Naive B cell (primary cell): ENCODE measurements around the gene POC1A. TPM values are rescaled to one million over a fixed set of nuclear protein-coding genes. Genes with fewer than 3 reads are reported as not detected.
A peak's percentile ranks its signal among the peaks of the same experiment; 100 is the strongest.

Experiments
- ATAC-seq, 2 donors: fragments of 150-1000 bp; cut with Tn5 transposase; 2 replicates each; pipeline ENCODE4 v1.10.0; 2021; ENCODE audit warnings: low read depth in 2 of 2, mild to moderate bottlenecking in 2 of 2, moderate library complexity in 2 of 2
- DNase-seq: peaks from one replicate; pipeline ENCODE4 v3.0.0; 2022
- H3K27ac Mint-ChIP-seq, 6 donors: one replicate each; pipeline ENCODE4 v1.8.0; 2020 to 2022; ENCODE audit warnings: mild to moderate bottlenecking in 6 of 6, mixed read lengths in 6 of 6, moderate library complexity in 5 of 6, inconsistent platforms in 2 of 6
- H3K27me3 Mint-ChIP-seq, 3 donors: one replicate each; pipeline ENCODE4 v1.8.0; 2021 to 2022; ENCODE audit warnings: mixed read lengths in 3 of 3, mild to moderate bottlenecking in 1 of 3
- H3K36me3 Mint-ChIP-seq, 2 donors: one replicate each; pipeline ENCODE4 v1.8.0; 2020 to 2022; ENCODE audit warnings: mixed read lengths in 2 of 2, inconsistent platforms in 1 of 2, mild to moderate bottlenecking in 1 of 2
- H3K4me1 Mint-ChIP-seq, 3 donors: one replicate each; pipeline ENCODE4 v1.8.0; 2020 to 2022; ENCODE audit warnings: mixed read lengths in 3 of 3, inconsistent platforms in 1 of 3, mild to moderate bottlenecking in 1 of 3, moderate library complexity in 1 of 3
- H3K4me3 Mint-ChIP-seq, 8 donors: one replicate each; pipeline ENCODE4 v1.8.0; 2020 to 2022; ENCODE audit warnings: mild to moderate bottlenecking in 8 of 8, mixed read lengths in 8 of 8, moderate library complexity in 8 of 8, inconsistent platforms in 2 of 8
- H3K9me3 Mint-ChIP-seq, 7 donors: one replicate each; pipeline ENCODE4 v1.8.0; 2020 to 2022; ENCODE audit warnings: mixed read lengths in 7 of 7, mild to moderate bottlenecking in 5 of 7, inconsistent platforms in 2 of 7, moderate library complexity in 1 of 7
- polyA plus RNA-seq, 6 donors: library from polyadenylated mRNA; unstranded; fragments of 300-500 nt; fragmentation: Illumina TruSeq; gene quantifications; one replicate each; pipeline ENCODE4 v1.2.3, GENCODE V29; 2021; ENCODE audit warnings: low read depth in 6 of 6

Gene POC1A
- polyA plus RNA-seq, 6 donors from 2014 or later, result 1.2 to 4.9 (median 1.6) TPM

- no peak overlapping the region for H3K4me3 Mint-ChIP-seq
- ATAC-seq (no peak), DNase-seq (no peak)
- H3K27ac Mint-ChIP-seq, result peak overlapping the region in 1 of 6 donors; percentile 10
- H3K9me3 Mint-ChIP-seq, result no peaks in the 10 kb centered on the region
- peaks cover 24 to 39% (median 34%) of the 10 kb centered on the region in 3 donors for H3K4me1 Mint-ChIP-seq
- no peaks in the 10 kb centered on the region for H3K27me3 Mint-ChIP-seq
- H3K36me3 Mint-ChIP-seq, result no peaks in the 10 kb centered on the region
Measured at GRCh38 chr3:52124766-52125165, 29.5 kb downstream of the POC1A start.

- Mint-ChIP-seq H3K27me3 (no peaks in the 10 kb centered on the region), H3K4me3 (no peak overlapping the region), H3K4me1 (peaks cover 24 to 39% (median 34%) of the 10 kb centered on the region in 3 donors), H3K36me3 (no peaks in the 10 kb centered on the region), H3K9me3 (no peaks in the 10 kb centered on the region), H3K27ac (peak overlapping the region in 2 of 6 donors; percentile 15 to 67)
- ATAC-seq, result no peak
- DNase-seq, result no peak
Measured at GRCh38 chr3:52124126-52124525, 30.1 kb downstream of the POC1A start.

DNA sequence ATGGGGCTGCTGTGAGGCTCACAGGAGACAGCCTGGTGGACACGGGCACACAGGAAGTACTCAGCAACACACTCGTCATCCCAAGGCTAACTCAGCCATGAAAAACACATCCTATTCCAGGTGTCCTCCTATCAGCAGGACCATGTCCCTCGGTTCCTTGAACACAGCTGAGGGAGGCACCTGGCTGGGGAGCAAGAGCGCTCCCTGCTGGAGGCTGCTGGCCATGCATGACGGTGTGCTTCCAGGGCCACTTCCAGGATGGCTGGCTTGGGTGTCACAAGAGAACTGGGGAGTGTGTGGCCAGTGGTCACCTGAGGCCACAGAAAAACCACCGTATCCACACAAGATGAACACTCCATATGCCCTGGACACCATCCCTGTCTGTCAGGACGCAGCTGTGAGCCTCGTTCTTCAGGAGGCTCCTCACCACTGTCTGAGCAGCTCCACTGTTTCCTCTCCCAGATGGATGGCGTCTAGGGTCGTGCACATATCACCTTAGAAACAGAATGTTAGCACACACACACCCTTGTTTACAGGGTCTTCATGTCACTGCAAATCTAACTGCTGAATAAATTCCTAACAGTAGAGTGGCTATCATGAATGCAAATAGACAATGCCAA lies 31.0 kb downstream of the POC1A start:
- H3K4me1 Mint-ChIP-seq, result peaks cover 24 to 39% (median 34%) of the 10 kb centered on the region in 3 donors
- peak; percentile 67 to 74 for ATAC-seq
- peak overlapping the region; percentile 80 to 94 (median 90) for H3K27ac Mint-ChIP-seq
- no peaks in the 10 kb centered on the region for H3K9me3 Mint-ChIP-seq
- peak overlapping the region in 5 of 8 donors; percentile 58 to 94 (median 68) for H3K4me3 Mint-ChIP-seq
- H3K27me3 Mint-ChIP-seq, result no peaks in the 10 kb centered on the region
- no peaks in the 10 kb centered on the region for H3K36me3 Mint-ChIP-seq
- DNase-seq, result peak; percentile 48

GRCh38 chr3:52122491-52122890 lies 31.7 kb downstream of the POC1A start:
- Mint-ChIP-seq H3K36me3 (no peaks in the 10 kb centered on the region), H3K4me3 (peak overlapping the region in 7 of 8 donors; percentile 30 to 94 (median 68)), H3K27me3 (no peaks in the 10 kb centered on the region), H3K27ac (peak overlapping the region; percentile 80 to 94 (median 90)), H3K9me3 (no peaks in the 10 kb centered on the region), H3K4me1 (peaks cover 24 to 39% (median 34%) of the 10 kb centered on the region in 3 donors)
- peak; percentile 22 to 32 for ATAC-seq
- no peak for DNase-seq

GRCh38 chr3:52121813-52122212 lies 32.4 kb downstream of the POC1A start:
- H3K36me3 Mint-ChIP-seq, result no peaks in the 10 kb centered on the region

DNA sequence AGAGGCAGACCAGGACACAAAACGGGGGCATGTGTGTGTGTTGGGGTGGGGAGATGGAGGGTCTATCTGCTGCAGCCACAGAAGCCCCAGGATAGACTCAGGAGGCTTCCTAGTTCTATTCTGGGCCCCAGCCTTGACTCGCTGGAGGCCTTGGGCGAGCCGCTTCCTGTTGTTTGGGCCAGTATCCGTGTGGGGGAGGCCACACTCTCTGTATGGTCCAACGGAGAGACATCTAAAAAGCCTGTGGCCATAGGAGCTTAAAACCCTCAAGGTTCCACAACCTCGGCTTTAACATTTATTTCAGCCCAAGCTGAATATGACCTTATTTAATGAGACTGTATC lies 32.8 kb downstream of the POC1A start:
- DNase-seq (no peak), ATAC-seq (peak; percentile 32 to 47)
- no peaks in the 10 kb centered on the region for H3K9me3 Mint-ChIP-seq
- H3K36me3 Mint-ChIP-seq, result no peaks in the 10 kb centered on the region
- H3K27ac Mint-ChIP-seq, result peak overlapping the region; percentile 80 to 95 (median 92)
- peak overlapping the region in 7 of 8 donors; percentile 65 to 94 (median 84) for H3K4me3 Mint-ChIP-seq
- peaks cover 24 to 39% (median 34%) of the 10 kb centered on the region in 3 donors for H3K4me1 Mint-ChIP-seq
- H3K27me3 Mint-ChIP-seq, result no peaks in the 10 kb centered on the region

More at GRCh38 chr3:52121813-52122212, 32.4 kb downstream of the POC1A start:
- Mint-ChIP-seq H3K4me3 (peak overlapping the region in 7 of 8 donors; percentile 30 to 94 (median 71)), H3K9me3 (no peaks in the 10 kb centered on the region), H3K27me3 (no peaks in the 10 kb centered on the region), H3K4me1 (peaks cover 24 to 39% (median 34%) of the 10 kb centered on the region in 3 donors), H3K27ac (peak overlapping the region; percentile 80 to 94 (median 90))
- ATAC-seq (peak; percentile 52 to 63), DNase-seq (peak; percentile 31)

DNA sequence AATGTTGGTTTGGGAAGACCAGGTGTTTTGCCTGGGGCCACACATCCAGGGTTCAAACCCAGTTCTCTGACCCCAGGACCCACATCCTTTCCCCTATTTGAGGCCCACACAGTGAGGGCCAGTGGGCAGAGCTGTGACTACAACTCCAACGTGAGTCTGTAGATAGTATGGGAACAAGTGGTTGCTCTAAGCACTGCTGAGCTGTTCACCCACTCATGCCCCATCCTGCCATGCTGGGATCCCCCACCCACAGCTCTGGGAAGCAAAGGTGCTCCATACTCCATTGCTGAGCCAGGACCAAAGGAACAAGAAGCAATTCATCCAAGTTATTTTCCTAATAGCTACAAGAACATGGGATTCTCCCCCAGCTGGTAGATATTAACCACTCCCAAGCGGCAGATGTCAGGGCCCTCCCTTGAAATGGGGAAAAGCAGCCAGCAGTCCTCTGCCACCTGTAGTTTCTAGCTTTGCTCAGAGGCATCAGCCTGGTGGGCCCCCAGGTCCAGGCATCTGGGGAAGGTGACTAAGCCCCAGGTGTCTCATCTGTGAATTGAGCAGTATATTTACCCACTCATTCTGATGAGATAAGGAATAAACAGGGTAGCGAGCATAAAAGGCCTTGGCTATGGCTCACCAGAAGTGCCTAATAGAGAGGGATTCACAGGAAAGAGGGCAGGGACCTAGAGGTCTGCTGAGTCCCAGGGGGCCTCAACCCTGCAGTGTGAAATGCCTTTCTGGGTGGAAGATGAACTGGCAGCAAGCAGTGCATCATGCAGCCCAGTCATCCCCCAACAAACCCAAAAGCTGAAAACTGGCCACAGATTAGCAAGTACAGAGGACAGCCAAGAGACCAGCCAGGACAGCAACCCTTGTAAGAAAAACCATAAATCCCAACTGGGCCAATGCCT lies 33.4 kb downstream of the POC1A start:
- peaks cover 24 to 38% (median 34%) of the 10 kb centered on the region in 3 donors for H3K4me1 Mint-ChIP-seq
- peak overlapping the region in 7 of 8 donors; percentile 65 to 94 (median 84) for H3K4me3 Mint-ChIP-seq
- H3K9me3 Mint-ChIP-seq, result no peaks in the 10 kb centered on the region
- no peaks in the 10 kb centered on the region for H3K27me3 Mint-ChIP-seq
- H3K27ac Mint-ChIP-seq, result peak overlapping the region; percentile 21 to 95 (median 92)
- H3K36me3 Mint-ChIP-seq, result no peaks in the 10 kb centered on the region
- no peak for ATAC-seq
- DNase-seq, result no peak

DNA sequence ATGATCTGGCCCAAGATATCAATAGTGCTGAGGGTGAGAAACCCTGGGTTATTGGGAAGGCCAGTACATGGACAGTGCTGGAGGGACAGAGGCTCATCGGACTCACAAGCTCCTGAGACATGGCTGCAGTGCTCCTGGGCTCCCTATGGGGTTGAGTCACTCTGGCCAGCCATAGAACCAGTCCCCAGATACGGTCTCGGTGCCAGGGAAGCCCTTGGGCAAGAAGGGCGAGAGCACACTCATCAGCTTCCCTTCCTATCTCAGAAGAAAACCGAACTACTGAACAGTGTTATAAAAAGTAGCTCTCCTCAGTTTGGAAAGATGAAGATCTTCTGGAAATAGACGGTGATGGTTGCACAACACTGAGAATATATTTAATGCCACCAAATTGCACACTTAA lies 34.4 kb downstream of the POC1A start:
- Mint-ChIP-seq H3K4me3 (no peak overlapping the region), H3K9me3 (no peaks in the 10 kb centered on the region), H3K27ac (peak overlapping the region in 2 of 6 donors; percentile 51 to 53), H3K36me3 (no peaks in the 10 kb centered on the region), H3K4me1 (peaks cover 24 to 38% (median 34%) of the 10 kb centered on the region in 3 donors), H3K27me3 (no peaks in the 10 kb centered on the region)
- ATAC-seq, result no peak
- no peak for DNase-seq

DNA sequence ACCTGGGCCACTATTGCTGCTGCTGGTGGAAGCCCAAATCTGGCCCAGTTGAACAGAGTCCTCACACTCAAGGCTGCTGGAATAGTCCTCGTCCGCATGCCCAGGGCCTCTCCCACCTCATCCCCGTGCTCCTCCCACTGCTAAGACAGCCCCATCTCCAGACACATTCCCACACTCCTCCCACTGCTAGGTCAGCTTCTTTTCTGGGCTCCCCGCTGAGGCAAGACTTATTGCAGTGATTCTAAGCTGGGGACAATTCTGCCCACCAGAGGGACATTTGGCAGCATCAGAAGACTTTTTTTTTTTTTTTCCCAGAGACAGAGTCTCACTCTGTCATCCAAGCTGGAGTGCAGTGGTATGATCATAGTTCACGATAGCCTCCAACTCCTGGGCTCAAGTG lies 35.1 kb downstream of the POC1A start:
- Mint-ChIP-seq H3K36me3 (no peaks in the 10 kb centered on the region), H3K27me3 (no peaks in the 10 kb centered on the region), H3K4me1 (peaks cover 24 to 38% (median 34%) of the 10 kb centered on the region in 3 donors), H3K4me3 (peak overlapping the region in 1 of 8 donors; percentile 76), H3K27ac (no peak overlapping the region), H3K9me3 (no peaks in the 10 kb centered on the region)
- ATAC-seq (no peak), DNase-seq (no peak)

GRCh38 chr3:52118156-52118875 lies 35.9 kb downstream of the POC1A start:
- peaks cover 24 to 34% (median 33%) of the 10 kb centered on the region in 3 donors for H3K4me1 Mint-ChIP-seq
- H3K9me3 Mint-ChIP-seq, result no peaks in the 10 kb centered on the region
- DNase-seq (no peak), ATAC-seq (no peak)
- no peak overlapping the region for H3K27ac Mint-ChIP-seq
- no peaks in the 10 kb centered on the region for H3K36me3 Mint-ChIP-seq
- no peaks in the 10 kb centered on the region for H3K27me3 Mint-ChIP-seq
- H3K4me3 Mint-ChIP-seq, result no peak overlapping the region

- H3K4me3 Mint-ChIP-seq, result no peak overlapping the region
- no peak for DNase-seq
- H3K36me3 Mint-ChIP-seq, result no peaks in the 10 kb centered on the region
- ATAC-seq, result no peak
- no peaks in the 10 kb centered on the region for H3K27me3 Mint-ChIP-seq
- H3K9me3 Mint-ChIP-seq, result no peaks in the 10 kb centered on the region
- H3K4me1 Mint-ChIP-seq, result peaks cover 16 to 26% (median 25%) of the 10 kb centered on the region in 3 donors
- no peak overlapping the region for H3K27ac Mint-ChIP-seq
Measured at GRCh38 chr3:52117537-52117936, 36.7 kb downstream of the POC1A start.

DNA sequence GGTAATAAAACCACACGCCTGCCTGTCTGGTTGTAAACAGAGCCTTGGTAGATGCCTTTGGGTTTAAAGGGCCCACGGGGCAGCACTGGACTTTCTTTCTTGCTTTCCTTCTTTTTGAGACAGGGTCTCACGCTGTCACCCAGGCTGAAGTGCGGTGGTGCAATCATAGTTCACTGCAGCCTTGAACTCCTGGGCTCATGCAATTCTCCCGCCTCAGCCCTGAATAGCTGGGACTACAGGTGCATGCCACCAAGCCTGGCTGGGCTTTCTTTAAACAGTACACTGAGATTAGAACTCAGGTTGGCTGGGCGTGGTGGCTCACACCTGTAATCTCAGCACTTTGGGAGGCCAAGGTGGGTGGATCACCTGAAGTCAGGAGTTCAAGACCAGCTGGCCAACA lies 42.2 kb downstream of the POC1A start:
- Mint-ChIP-seq H3K27ac (no peak overlapping the region), H3K27me3 (peaks cover 0 to 2% (median 0%) of the 10 kb centered on the region in 3 donors), H3K4me3 (no peak overlapping the region), H3K4me1 (peaks cover 7 to 14% (median 13%) of the 10 kb centered on the region in 3 donors), H3K9me3 (no peaks in the 10 kb centered on the region), H3K36me3 (no peaks in the 10 kb centered on the region)
- DNase-seq (no peak), ATAC-seq (no peak)

DNA sequence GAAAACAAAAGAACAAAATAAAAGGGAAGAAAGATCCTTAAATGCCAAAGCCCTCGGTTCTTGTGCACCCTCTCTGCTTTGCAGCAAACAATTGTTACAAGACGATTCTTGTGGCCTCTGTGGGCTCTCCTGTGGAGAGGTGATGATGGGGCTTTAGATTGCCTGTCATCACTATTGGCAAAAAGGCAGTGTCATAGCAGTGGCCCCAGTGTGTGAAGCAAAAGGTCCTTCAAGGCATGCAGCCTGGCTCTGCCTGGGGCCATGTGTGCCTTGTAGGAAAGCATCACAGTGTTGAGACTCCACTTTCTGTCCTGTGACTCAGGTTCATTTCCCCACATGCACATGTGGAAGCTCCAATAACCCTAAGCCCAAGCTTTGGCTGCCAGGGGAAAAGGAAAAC lies 43.7 kb downstream of the POC1A start:
- H3K4me1 Mint-ChIP-seq, result peaks cover 7 to 14% (median 13%) of the 10 kb centered on the region in 3 donors
- DNase-seq, result no peak
- no peaks in the 10 kb centered on the region for H3K36me3 Mint-ChIP-seq
- H3K27ac Mint-ChIP-seq, result no peak overlapping the region
- peaks cover 0 to 8% (median 0%) of the 10 kb centered on the region in 3 donors for H3K27me3 Mint-ChIP-seq
- no peak overlapping the region for H3K4me3 Mint-ChIP-seq
- ATAC-seq, result no peak
- no peaks in the 10 kb centered on the region for H3K9me3 Mint-ChIP-seq
